Activated CD4-positive, alpha-beta T cell treated with anti-CD3 and anti-CD28 coated beads, Interleukin-2, amount 10 ng/mL, durations not matched to agents 24 days and 14 days (primary cell): ENCODE measurements around the gene CKB. TPM values are rescaled to one million over a fixed set of nuclear protein-coding genes. Genes with fewer than 3 reads are reported as not detected.
A peak's percentile ranks its signal among the peaks of the same experiment; 100 is the strongest.

Experiments
- DNase-seq: peaks from one replicate; pipeline ENCODE4 v3.0.0; 2022
- H3K27ac Mint-ChIP-seq: one replicate; pipeline ENCODE4 v1.8.0; 2022; ENCODE audit warnings: mild to moderate bottlenecking, mixed read lengths
- H3K27me3 Mint-ChIP-seq: one replicate; pipeline ENCODE4 v1.8.0; 2022; ENCODE audit warnings: mixed read lengths
- H3K36me3 Mint-ChIP-seq: one replicate; pipeline ENCODE4 v1.8.0; 2022; ENCODE audit warnings: low read depth, mild to moderate bottlenecking, mixed read lengths
- H3K4me1 Mint-ChIP-seq: one replicate; pipeline ENCODE4 v1.8.0; 2021; ENCODE audit warnings: mixed read lengths
- H3K4me3 Mint-ChIP-seq: one replicate; pipeline ENCODE4 v1.8.0; 2022; ENCODE audit warnings: mild to moderate bottlenecking, moderate library complexity, mixed read lengths
- H3K9me3 Mint-ChIP-seq: one replicate; pipeline ENCODE4 v1.8.0; 2021; ENCODE audit warnings: mixed read lengths
- intact Hi-C: fragments of 100-400 bp; cut with micrococcal nuclease; formaldehyde crosslinking; loops from one replicate; pipeline ENCODE4 v1.15.1; 2023
- total RNA-seq: library from RNA; stranded (reverse); gene quantifications from 2 replicates; pipeline ENCODE4 v1.2.3, GENCODE V29; 2022

The CKB gene
- total RNA-seq, 1 donor from 2014 or later = 21.1 TPM

DNA sequence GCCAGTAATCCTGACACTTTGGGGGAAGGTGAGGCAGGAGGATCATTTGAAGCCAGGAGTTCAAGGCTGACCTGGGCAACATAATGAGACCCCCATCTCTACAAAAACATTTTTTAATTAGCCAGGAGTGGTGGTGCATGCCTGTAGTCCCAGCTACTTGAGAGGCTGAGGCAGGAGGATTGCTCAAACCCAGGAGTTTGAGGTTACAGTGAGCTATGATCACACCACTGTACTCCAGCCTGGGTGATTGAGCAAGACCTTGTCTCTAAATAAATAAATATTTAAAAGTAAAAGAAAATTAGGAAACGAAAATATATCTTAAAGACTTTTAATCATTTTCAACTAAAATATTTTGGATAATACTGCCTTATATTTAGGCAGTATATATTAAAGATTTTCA is 25.9 kb downstream of the CKB start:
- intact Hi-C loops = no loop called here
- no peak overlapping the region for H3K4me3 Mint-ChIP-seq
- no peak for DNase-seq
- peaks cover 23% of the 10 kb centered on the region for H3K36me3 Mint-ChIP-seq
- H3K27ac Mint-ChIP-seq = no peak overlapping the region
- H3K9me3 Mint-ChIP-seq = no peaks in the 10 kb centered on the region
- H3K27me3 Mint-ChIP-seq = no peaks in the 10 kb centered on the region
- H3K4me1 Mint-ChIP-seq = peaks cover 7% of the 10 kb centered on the region

DNA sequence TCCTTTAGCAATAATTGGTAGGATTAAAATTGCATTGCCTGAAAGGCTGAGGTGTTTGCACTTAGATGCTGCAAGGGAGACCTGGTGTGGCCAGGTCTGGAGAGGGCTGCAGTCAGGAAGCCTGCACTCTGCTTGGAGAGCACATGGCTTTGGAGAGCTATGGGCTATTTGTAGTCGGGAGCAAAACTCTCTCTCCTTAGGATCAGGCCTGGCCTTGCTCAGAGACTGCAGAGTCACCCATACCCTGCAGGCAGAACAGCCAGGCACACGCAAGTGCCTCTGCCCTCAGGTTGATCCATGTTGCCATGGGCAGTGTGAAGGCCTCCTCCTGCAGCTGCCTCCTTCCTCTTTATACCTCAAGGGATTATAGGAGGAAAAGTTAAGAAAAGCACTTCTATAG is 26.8 kb downstream of the CKB start:
- H3K4me3 Mint-ChIP-seq = no peak overlapping the region
- intact Hi-C loops = no loop called here
- H3K27me3 Mint-ChIP-seq = no peaks in the 10 kb centered on the region
- H3K4me1 Mint-ChIP-seq = peaks cover 7% of the 10 kb centered on the region
- DNase-seq = no peak
- H3K36me3 Mint-ChIP-seq = peaks cover 23% of the 10 kb centered on the region
- H3K27ac Mint-ChIP-seq = no peak overlapping the region
- H3K9me3 Mint-ChIP-seq = no peaks in the 10 kb centered on the region

DNA sequence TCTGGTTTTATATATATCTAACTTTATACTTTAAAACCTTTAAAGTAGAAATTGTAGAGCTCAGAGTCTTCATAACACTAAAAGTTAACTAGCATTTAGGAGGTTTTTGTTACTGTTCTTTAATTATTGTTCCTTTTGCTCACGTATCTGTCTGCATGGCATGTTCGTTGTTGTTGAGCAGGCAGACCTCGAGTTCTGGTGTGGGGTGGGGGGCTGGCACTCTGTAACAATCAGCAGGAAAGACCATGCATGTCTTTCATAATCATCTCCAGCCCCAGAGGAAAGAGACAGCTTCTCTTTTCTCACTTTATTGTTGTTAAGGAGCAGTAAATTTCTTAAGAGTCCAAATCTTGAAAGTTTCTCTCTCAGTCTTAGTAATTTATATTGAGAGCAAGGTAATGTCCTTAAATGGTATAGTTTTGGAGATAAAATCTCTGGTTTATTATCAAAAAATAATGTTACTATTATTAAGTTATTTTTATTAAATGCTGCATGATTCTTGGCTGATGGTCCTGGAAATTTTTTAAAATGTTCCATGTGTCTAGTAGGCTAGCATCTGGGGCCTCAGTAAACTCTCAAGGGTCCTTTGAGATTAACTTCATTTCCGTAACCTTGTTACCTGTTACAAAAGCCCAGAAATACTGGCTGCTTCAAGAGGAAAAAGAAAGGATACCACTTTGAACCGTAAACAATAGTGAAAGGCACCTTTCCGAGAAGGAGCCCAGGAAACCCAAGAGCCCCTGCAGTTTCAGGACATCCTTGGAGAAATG is 30.3 kb downstream of the CKB start:
- Mint-ChIP-seq H3K9me3 (no peaks in the 10 kb centered on the region), H3K4me1 (no peaks in the 10 kb centered on the region), H3K36me3 (peaks cover 31% of the 10 kb centered on the region), H3K27ac (no peak overlapping the region), H3K4me3 (no peak overlapping the region), H3K27me3 (no peaks in the 10 kb centered on the region)
- intact Hi-C loops = no loop called here
- no peak for DNase-seq

DNA sequence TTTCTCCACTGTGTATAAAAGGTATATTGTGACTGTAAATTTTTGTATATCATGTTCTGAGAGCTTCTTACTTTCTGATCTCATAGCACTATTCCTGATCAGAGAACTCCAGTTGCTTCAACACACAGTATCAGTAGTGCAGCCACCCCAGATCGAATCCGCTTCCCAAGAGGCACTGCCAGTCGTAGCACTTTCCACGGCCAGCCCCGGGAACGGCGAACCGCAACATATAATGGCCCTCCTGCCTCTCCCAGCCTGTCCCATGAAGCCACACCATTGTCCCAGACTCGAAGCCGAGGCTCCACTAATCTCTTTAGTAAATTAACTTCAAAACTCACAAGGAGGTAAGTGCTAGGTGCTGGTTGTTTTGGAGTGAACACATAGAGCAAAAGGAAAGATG is 30.9 kb downstream of the CKB start:
- Mint-ChIP-seq H3K4me1 (no peaks in the 10 kb centered on the region), H3K27me3 (no peaks in the 10 kb centered on the region), H3K27ac (no peak overlapping the region), H3K4me3 (no peak overlapping the region), H3K36me3 (peaks cover 33% of the 10 kb centered on the region), H3K9me3 (no peaks in the 10 kb centered on the region)
- intact Hi-C loops = no loop called here
- DNase-seq = no peak

DNA sequence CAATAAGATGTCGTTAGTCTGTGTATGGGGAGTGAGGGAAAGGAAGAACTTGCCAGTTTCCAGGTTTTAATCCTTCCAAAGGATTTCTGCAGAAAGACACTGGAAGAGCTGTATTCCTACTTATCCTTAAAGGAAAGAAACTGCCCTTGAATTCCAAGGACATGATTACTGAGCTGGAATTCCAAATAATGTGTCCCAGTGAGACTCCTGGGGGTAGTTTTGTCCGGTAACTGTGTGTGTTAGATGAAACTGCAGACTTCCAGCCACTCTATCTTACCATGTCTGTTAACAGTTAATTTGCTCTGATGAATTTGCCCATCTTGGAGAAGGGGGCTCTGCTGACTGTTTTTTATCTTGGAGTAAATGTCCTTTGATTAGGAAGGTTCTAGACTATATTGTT is 33.0 kb downstream of the CKB start:
- Mint-ChIP-seq H3K27ac (no peak overlapping the region), H3K36me3 (peaks cover 27% of the 10 kb centered on the region), H3K4me1 (no peaks in the 10 kb centered on the region), H3K9me3 (no peaks in the 10 kb centered on the region), H3K4me3 (no peak overlapping the region), H3K27me3 (no peaks in the 10 kb centered on the region)
- DNase-seq = no peak
- intact Hi-C loops = no loop called here

DNA sequence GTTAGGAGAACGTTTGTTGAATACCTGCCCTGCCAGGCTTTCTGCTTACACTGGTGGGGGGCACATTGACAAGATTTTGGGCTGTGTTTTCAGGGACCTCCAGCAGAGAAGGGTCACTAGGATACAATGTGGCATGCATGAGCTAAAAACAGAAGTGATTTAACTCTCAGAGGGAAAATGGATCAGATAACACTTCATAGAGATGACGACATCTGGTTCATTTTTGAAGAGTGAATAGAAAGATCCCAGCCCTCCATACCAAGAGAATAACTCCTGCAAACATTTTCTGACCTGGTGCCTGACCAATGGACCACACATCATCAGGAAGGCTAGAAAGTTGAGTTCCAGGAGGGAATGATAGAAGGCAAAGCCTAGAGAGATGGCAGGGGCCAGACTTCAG is 33.7 kb downstream of the CKB start:
- DNase-seq = no peak
- H3K4me3 Mint-ChIP-seq = no peak overlapping the region
- H3K9me3 Mint-ChIP-seq = no peaks in the 10 kb centered on the region
- no peaks in the 10 kb centered on the region for H3K27me3 Mint-ChIP-seq
- H3K4me1 Mint-ChIP-seq = no peaks in the 10 kb centered on the region
- peaks cover 27% of the 10 kb centered on the region for H3K36me3 Mint-ChIP-seq
- intact Hi-C loops = no loop called here
- H3K27ac Mint-ChIP-seq = no peak overlapping the region

DNA sequence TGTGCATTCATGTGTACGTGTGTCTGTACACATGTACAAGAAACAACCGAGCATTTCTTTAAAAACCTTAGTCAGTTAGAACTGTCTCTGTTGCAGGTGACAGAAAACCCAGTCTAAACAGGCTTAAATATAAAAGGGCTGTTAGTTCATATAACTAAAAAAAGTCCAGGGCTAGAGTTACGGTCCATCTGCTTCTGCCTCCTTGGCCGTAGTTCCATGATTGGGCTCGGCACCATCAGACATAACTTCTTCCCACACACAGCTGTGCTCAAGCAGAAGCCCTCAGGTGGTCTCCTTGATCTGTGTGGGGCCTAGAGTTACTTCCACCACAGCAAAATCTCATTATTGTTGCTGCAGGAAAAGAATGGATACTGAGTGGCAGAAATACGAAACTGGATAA is 34.6 kb downstream of the CKB start:
- no peaks in the 10 kb centered on the region for H3K27me3 Mint-ChIP-seq
- no peak overlapping the region for H3K4me3 Mint-ChIP-seq
- intact Hi-C loops = no loop called here
- no peaks in the 10 kb centered on the region for H3K4me1 Mint-ChIP-seq
- no peak for DNase-seq
- H3K9me3 Mint-ChIP-seq = no peaks in the 10 kb centered on the region
- peaks cover 32% of the 10 kb centered on the region for H3K36me3 Mint-ChIP-seq
- no peak overlapping the region for H3K27ac Mint-ChIP-seq

DNA sequence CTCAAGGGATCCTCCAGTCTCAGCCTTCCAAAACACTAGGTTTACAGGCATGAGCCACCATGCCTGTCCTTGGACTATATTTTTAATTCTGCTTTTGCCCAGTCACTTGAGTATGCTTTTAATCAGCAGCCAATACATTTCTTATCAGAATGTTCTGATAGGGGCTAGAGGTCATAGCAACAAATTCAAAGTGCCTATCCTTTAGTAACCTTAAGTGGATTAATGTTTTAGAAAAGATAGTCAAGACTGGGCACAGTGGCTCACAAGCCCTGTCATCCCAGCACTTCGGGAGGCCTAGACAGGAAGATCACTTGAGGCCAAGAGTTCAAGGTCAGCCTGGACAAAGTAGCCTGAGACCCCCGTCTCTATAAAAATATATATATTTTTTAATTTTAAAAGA is 37.1 kb downstream of the CKB start:
- no peaks in the 10 kb centered on the region for H3K9me3 Mint-ChIP-seq
- no peak overlapping the region for H3K27ac Mint-ChIP-seq
- intact Hi-C loops = no loop called here
- H3K4me3 Mint-ChIP-seq = no peak overlapping the region
- H3K4me1 Mint-ChIP-seq = peaks cover 7% of the 10 kb centered on the region
- no peaks in the 10 kb centered on the region for H3K27me3 Mint-ChIP-seq
- DNase-seq = no peak
- H3K36me3 Mint-ChIP-seq = peaks cover 39% of the 10 kb centered on the region

DNA sequence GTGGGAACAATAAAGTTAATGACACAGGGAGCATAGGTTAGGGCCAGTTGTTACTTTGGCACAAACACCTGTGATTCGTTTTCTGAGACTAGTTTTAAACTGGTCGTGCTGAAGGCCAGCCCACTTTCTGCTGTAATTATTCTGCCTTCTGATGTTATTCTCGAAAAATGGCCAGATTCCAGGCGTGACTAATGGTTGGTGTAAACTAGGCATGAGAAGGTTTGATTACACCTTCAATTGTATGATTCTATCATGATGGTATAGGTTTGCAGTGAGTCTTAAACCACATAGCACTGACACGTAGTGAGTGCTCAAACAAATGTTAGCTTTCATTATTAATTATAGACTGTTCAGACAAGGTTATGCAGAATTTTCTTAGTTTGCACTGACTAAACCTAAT is 39.0 kb downstream of the CKB start:
- Mint-ChIP-seq H3K4me1 (peaks cover 16% of the 10 kb centered on the region), H3K27ac (no peak overlapping the region), H3K4me3 (no peak overlapping the region), H3K36me3 (peaks cover 37% of the 10 kb centered on the region), H3K27me3 (no peaks in the 10 kb centered on the region), H3K9me3 (no peaks in the 10 kb centered on the region)
- DNase-seq = no peak
- intact Hi-C loops = no loop called here

DNA sequence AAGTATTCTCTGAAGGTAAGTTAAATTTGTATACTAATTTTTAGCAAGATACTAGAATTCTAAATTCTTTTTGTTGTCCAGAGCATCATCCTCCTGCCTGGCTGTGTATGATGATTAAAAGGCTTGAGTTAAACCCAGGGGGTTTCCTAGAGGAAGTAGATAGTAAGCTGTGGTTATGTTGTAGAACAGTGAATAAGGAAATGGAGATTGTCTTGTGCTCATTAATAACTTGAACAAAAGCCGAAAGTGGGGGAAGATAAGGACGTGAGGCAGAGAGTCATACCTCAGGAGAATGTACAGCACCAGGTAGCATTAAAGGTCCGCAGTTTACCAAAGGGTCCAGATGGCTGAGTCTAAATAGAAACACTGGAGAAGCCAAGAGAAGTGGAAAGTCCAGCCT is 42.0 kb downstream of the CKB start:
- peaks cover 16% of the 10 kb centered on the region for H3K4me1 Mint-ChIP-seq
- no peak for DNase-seq
- H3K27me3 Mint-ChIP-seq = no peaks in the 10 kb centered on the region
- intact Hi-C loops = no loop called here
- H3K27ac Mint-ChIP-seq = peak overlapping the region; percentile 80
- peaks cover 41% of the 10 kb centered on the region for H3K36me3 Mint-ChIP-seq
- H3K4me3 Mint-ChIP-seq = peak overlapping the region; percentile 26
- no peaks in the 10 kb centered on the region for H3K9me3 Mint-ChIP-seq

DNA sequence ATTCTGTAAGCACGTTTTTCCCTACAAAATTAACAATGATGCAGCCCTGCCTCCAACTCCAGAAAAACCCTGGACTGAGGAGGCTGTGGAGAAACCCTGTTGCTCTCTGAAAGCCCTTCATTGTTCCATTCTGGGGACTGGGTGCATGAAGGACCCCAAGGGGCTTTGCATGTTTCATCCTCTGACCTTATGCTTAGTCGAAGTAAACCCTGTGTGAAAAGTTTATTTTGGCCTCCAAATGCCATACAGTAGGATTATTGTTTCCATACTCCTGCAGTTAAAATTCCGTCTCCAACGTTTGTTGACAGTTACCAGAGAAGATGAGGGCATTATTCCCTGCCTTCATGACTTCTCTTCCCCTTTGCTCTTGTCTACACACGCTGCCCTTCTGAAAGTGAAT is 46.0 kb downstream of the CKB start:
- H3K27ac Mint-ChIP-seq = no peak overlapping the region
- peaks cover 16% of the 10 kb centered on the region for H3K4me1 Mint-ChIP-seq
- intact Hi-C loops = loop anchor here (10.0 kb wide), 1 partner anchor 82 kb away; no protein-coding TSS in a partner anchor
- H3K9me3 Mint-ChIP-seq = no peaks in the 10 kb centered on the region
- no peak for DNase-seq
- H3K36me3 Mint-ChIP-seq = peaks cover 48% of the 10 kb centered on the region
- H3K27me3 Mint-ChIP-seq = no peaks in the 10 kb centered on the region
- H3K4me3 Mint-ChIP-seq = no peak overlapping the region

DNA sequence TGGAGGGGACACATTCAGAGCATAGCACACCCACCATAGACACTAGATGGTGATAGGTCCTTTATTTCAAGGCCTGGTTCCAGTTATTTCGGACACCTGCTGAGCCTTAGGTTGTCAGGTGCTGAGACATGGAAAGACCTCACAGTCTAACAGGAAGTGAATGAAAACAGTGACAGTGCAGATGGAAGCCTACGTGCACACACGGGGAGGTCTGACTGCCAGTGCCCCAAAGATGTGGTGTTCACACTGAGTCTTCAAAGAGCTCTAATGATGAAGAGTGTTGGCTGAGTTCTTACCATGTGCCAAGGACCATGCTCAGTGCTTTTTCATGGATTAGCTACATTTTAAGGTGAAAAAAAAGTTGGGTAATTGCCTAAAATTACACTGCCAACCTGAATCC is 46.6 kb downstream of the CKB start:
- no peak overlapping the region for H3K4me3 Mint-ChIP-seq
- no peaks in the 10 kb centered on the region for H3K27me3 Mint-ChIP-seq
- no peak for DNase-seq
- intact Hi-C loops = loop anchor here (10.0 kb wide), 1 partner anchor 81 kb away; no protein-coding TSS in a partner anchor
- H3K27ac Mint-ChIP-seq = no peak overlapping the region
- peaks cover 46% of the 10 kb centered on the region for H3K36me3 Mint-ChIP-seq
- peaks cover 15% of the 10 kb centered on the region for H3K4me1 Mint-ChIP-seq
- no peaks in the 10 kb centered on the region for H3K9me3 Mint-ChIP-seq

DNA sequence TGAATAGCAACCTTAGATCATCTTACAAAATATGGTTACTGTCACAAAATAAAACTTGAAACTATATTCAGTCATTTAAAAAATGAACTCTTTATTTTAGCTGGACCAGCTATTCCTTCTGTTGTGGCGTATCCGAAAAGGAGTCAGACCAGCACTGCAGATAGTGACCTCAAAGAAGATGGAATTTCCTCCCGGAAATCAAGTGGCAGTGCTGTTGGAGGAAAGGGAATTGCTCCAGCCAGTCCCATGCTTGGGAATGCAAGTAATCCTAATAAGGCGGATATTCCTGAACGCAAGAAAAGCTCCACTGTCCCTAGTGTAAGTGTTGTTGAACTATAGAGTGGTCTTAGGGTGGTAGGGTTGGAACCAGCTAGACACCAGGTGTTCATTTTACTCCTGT is 47.7 kb downstream of the CKB start:
- no peak overlapping the region for H3K27ac Mint-ChIP-seq
- H3K36me3 Mint-ChIP-seq = peaks cover 45% of the 10 kb centered on the region
- DNase-seq = no peak
- no peaks in the 10 kb centered on the region for H3K9me3 Mint-ChIP-seq
- H3K4me1 Mint-ChIP-seq = peaks cover 4% of the 10 kb centered on the region
- no peaks in the 10 kb centered on the region for H3K27me3 Mint-ChIP-seq
- no peak overlapping the region for H3K4me3 Mint-ChIP-seq
- intact Hi-C loops = loop anchor here (10.0 kb wide), 1 partner anchor 80 kb away; no protein-coding TSS in a partner anchor

DNA sequence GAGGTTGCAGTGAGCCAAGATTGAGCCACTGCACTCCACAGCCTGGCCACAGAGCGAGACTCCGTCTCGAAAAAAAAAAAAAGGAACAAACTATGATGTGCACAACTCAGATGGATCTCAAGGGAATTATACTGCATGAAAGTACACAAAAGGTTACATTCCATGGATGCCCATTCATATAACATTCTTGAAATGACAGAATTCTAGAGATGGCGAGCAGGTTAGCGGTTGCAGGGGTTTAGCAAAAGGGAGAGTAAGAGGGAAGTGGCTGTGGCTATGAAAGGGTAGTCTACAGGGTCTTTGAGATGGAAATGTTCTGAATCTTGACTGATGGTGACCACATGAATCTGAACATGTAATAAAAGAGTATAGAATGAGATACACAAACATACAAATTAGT is 49.7 kb downstream of the CKB start:
- Mint-ChIP-seq H3K27me3 (no peaks in the 10 kb centered on the region), H3K36me3 (peaks cover 46% of the 10 kb centered on the region), H3K27ac (no peak overlapping the region), H3K9me3 (no peaks in the 10 kb centered on the region), H3K4me1 (no peaks in the 10 kb centered on the region), H3K4me3 (no peak overlapping the region)
- DNase-seq = no peak
- intact Hi-C loops = loop anchor here (10.0 kb wide), 1 partner anchor 78 kb away; no protein-coding TSS in a partner anchor
